ENCODE data around the gene MYO6. TPM values are rescaled to one million over a fixed set of nuclear protein-coding genes. Genes with fewer than 3 reads are reported as not detected.

The MYO6 gene
- total and polyA plus RNA-seq, 2 of the 4 experiments (the other 2 are of a cell fraction): 6.1 to 6.8 TPM

GRCh38 chr6:75882734-75883133 is 133.7 kb downstream of the MYO6 start:
- no CpG with 5 or more reads among the region's 2 CpGs for WGBS, 2 experiments (ENCODE audit: extremely low coverage in 2 of 2, insufficient read length in 1 of 2)
- Histone ChIP-seq H3K27ac (ENCODE audit: insufficient read depth, low read length) (no peak overlapping the region), H3K9me3 (ENCODE audit: control insufficient read depth, insufficient read depth, low read length) (no peaks in the 10 kb centered on the region), H4K20me1 (ENCODE audit: insufficient read depth, low read length) (no peaks in the 10 kb centered on the region), H3K27me3 (ENCODE audit: control insufficient read depth, insufficient read depth, low read length) (no peaks in the 10 kb centered on the region), H2BK120ac (ENCODE audit: low read depth, low read length) (no peak overlapping the region), H2AK9ac (replicated peaks; ENCODE audit: low read depth, low read length, poor library complexity) (no peak overlapping the region), H3K9ac (ENCODE audit: low read depth, low read length) (no peak overlapping the region), H2AFZ (replicated peaks; ENCODE audit: low read length, poor library complexity) (no peak overlapping the region), H2BK20ac (ENCODE audit: low read depth, low read length) (no peak overlapping the region), H3K18ac (ENCODE audit: low read depth, low read length) (no peak overlapping the region), H3K4me1 (ENCODE audit: control insufficient read depth, insufficient read depth, low read length) (peaks cover 2% of the 10 kb centered on the region; the same call in 1 of the 2 replicates), H3K4ac (ENCODE audit: low read depth, low read length) (no peak overlapping the region), H3K79me1 (ENCODE audit: low read depth in 1 of 2, low read length in 2 of 2) (no peaks in the 10 kb centered on the region), H3K4me3 (ENCODE audit: insufficient read depth, low read depth, low read length) (no peak overlapping the region), H3K56ac (ENCODE audit: extremely low read depth, insufficient read depth, low read length) (no peak overlapping the region), H4K8ac (ENCODE audit: low read depth in 2 of 2, low read length in 2 of 2) (no peak overlapping the region), H4K5ac (ENCODE audit: low read depth, low read length) (no peak overlapping the region), H3K14ac (replicated peaks; ENCODE audit: low read depth, low read length) (no peak overlapping the region), H3K36me3 (ENCODE audit: control insufficient read depth, insufficient read depth, low read length) (peaks cover 3% of the 10 kb centered on the region; the same call in 1 of the 2 replicates), H2AK5ac (ENCODE audit: low read depth, low read length) (no peak overlapping the region), H2BK15ac (ENCODE audit: low read depth, low read length) (no peak overlapping the region), H4K91ac (ENCODE audit: insufficient read depth, low read depth, low read length) (no peak overlapping the region), H3K4me2 (ENCODE audit: low read depth, low read length) (no peak overlapping the region), H3K9me1 (ENCODE audit: insufficient read depth, low read length) (no peaks in the 10 kb centered on the region), H3K23ac (ENCODE audit: low read depth, low read length) (no peak overlapping the region), H2BK5ac (ENCODE audit: low read depth, low read length, poor library complexity, severe bottlenecking) (no peak overlapping the region)
- CTCF ChIA-PET: no interaction called here
- intact Hi-C loops (cut with micrococcal nuclease): no loop called here
- no TSS peak for BruUV-seq (replicated peaks)
- ATAC-seq (ENCODE audit: low read depth) (peak; percentile 71), DNase-seq (peak; percentile 79)
- dilution Hi-C loops (cut with HindIII; ENCODE audit: low sequenced_read_pairs, unreplicated experiment): no loop called here
- POLR2A ChIA-PET (ENCODE audit: unreplicated experiment): no interaction called here
- peak; percentile 53; the same call in 1 of the 2 replicates for TF ChIP-seq FOS (IDR thresholded peaks at IDR 0.05; ENCODE audit: low read depth, low read length)
- no peak for TF ChIP-seq NFE2L2 (IDR thresholded peaks at IDR 0.05; ENCODE audit: low read depth, low read length)
- TF ChIP-seq RFX5 (IDR thresholded peaks at IDR 0.05; ENCODE audit: low read depth, low read length): no peak
- in situ Hi-C loops (cut with MboI; ENCODE audit: low sequenced_read_pairs): no loop called here

All from IMR-90 (cell line).